Right renal cortex interstitium (tissue), 3 donors: ENCODE data around the gene IFIT2. TPM values are rescaled to one million over a fixed set of nuclear protein-coding genes. Genes with fewer than 3 reads are reported as not detected.
"Not testable (repeated sequence)": the region's sequence is repeated elsewhere in the genome, so short reads cannot be mapped to it uniquely, and the experiment has no call there.

Experiments used
- DNase-seq, 3 donors: peaks; one replicate each; pipeline ENCODE4 v3.0.0-alpha.2; 2013; ENCODE audit warnings: low read depth in 3 of 3, low spot score in 2 of 3
- polyA plus RNA-seq, 3 donors: library from polyadenylated mRNA; unstranded; fragments of 120-200 nt; gene quantifications; one replicate each; pipeline ENCODE4 v1.2.1, GENCODE V29; 2013; ENCODE audit not compliant: insufficient read length in 3 of 3

The IFIT2 gene, protein sequence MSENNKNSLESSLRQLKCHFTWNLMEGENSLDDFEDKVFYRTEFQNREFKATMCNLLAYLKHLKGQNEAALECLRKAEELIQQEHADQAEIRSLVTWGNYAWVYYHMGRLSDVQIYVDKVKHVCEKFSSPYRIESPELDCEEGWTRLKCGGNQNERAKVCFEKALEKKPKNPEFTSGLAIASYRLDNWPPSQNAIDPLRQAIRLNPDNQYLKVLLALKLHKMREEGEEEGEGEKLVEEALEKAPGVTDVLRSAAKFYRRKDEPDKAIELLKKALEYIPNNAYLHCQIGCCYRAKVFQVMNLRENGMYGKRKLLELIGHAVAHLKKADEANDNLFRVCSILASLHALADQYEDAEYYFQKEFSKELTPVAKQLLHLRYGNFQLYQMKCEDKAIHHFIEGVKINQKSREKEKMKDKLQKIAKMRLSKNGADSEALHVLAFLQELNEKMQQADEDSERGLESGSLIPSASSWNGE
- 10 to 100 TPM in 2 of 3 donors, 1 to 10 TPM in 1; 9.9 to 10.5 (median 10.4) TPM for polyA plus RNA-seq

DNA sequence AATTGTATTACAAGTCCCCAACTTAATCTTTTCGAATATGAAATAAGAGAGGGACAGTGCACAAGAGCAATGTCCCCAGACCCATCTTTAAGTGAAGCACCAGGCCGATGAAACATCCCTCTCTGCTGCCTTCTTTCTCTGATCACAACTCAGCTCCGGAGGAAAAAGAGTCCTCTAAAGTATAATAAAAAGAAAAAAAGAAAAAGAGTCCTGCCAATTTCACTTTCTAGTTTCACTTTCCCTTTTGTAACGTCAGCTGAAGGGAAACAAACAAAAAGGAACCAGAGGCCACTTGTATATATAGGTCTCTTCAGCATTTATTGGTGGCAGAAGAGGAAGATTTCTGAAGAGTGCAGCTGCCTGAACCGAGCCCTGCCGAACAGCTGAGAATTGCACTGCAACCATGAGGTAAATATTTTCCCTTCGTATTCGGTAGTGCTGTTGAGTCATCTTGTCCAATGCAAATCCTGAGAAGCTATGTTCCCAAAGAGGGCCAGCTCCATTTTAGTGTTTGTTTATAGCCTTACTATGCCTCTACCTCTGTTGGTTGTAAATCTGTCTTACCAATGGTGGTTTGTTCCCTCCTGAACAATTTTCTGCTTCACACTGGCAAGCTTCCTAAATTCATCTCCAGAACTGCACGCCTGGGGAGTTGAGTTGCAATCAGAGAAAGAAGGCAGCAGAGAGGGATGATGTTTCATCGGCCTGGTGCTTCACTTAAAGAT, at the start of gene IFIT2:
TSS of gene IFIT2 (plus strand) at position 326 of the 725 bp plus-strand sequence. CDS start at position 404, 78 bp downstream.
- DNase-seq, result peak; percentile 50 to 67 (median 59)

DNA sequence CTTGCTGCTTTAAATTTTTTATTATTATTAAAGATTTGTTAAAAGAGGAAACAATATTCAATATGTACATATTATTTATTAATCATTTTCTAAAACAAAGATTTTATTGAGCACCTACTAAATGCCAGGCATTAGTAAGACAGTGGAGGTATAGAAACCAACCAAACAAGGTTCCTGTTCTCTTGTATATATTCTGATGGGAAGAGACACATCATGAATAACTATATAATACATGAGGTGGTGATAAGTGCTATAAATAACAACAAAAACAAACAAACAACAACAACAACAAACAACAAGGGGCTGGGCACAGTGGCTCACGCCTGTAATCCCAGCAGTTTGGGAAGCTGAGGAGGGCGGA, 49.6 kb upstream of the IFIT2 start:
- no peak for DNase-seq

DNA sequence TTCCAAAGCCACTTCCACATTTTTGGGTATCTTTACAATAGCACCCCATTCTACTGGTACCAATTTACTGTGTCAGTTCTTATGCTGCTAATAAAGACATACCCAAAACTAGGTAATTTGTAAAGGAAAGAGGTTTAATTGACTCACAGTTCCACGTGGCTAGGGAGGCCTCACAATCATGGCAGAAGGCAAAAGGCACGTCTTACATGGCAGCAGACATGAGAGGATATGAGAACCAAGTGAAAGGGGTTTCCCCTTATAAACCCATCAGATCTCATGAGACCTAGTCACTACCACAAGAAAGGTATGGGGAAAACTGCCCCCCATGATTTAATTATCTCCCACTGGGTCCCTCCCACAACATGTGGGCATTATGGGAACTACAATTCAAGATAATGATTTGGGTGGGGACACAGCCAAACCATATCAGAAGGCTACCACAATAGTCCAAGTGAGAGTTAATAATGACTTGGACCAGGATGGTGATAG, 46.7 kb upstream of the IFIT2 start:
- DNase-seq, result not testable (repeated sequence)

DNA sequence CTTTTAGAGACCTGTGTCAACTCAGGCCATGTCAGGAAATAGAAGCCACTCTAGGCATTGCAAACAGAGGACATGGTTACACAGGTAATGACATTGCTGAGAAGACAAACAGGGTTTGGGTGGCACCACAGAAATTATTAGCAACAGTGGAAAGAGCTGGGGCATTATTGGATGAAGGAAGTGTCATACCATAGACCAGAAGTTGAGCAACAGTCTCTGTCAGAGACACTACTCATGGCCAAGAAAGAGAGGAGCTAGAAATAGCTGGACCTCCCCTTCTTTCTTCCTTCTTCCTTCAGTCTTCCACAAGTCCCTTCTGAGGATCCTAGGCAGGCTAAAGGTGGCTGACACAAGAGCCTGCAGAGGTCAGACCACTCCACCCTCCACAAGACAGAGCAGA, 46.1 kb upstream of the IFIT2 start:
- DNase-seq, result no peak

DNA sequence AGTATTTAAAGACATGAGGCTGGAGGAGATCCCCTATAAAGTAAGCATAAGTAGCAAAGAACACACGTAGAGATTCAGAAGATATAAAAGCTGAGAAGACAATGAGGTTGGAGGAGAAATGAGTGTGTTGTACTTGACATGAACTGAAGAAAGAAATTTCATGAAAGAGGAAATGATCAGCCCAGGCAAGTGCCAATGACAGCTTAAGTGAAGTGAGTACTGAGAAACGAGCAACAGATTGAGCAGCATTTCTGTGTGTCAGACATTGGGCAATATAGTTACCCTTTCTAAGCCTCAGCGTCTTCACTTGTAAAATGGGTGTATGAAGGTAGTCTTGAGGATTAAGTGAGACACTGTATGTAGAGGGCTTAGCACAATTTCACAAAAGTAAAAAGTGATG, 45.5 kb upstream of the IFIT2 start:
- no peak for DNase-seq

DNA sequence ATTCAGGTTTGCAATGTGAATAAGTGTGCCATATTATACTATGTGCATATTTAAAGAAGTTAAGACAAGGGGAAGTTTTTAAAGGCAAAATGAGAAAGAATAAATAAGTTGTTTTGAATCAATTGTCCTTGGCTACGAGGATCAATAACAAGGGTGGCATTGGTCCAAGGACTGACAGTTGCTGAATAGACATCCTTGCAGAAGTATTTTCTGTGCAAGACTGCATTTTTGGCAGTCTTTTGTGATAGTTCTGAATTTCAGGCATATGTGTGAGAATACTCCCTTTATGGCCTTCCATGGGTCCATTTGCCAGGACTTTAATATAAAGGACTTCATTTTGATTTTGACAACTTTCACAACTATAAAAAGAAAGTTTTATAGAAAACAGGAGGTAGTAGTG, 44.9 kb upstream of the IFIT2 start:
- DNase-seq, result no peak

DNA sequence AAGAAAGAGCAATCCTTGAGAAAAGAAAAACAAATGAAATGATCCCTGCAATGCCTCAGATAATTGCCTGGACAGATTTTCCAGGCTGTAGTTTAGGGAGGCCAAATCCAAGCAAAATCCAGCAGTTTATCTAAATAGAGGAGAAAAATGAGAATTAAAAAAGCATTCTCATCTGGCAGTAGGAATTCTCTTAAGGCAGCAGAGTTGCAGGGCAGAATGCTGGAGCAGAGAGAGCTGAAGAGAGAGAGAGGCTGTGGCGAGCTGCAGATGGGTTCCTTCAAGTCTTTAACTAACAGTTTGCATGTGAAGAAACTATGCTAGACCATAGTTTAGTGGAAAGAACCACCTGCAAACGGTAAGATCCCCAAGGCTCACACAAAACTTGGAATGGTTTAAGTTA, 44.3 kb upstream of the IFIT2 start:
- no peak for DNase-seq

DNA sequence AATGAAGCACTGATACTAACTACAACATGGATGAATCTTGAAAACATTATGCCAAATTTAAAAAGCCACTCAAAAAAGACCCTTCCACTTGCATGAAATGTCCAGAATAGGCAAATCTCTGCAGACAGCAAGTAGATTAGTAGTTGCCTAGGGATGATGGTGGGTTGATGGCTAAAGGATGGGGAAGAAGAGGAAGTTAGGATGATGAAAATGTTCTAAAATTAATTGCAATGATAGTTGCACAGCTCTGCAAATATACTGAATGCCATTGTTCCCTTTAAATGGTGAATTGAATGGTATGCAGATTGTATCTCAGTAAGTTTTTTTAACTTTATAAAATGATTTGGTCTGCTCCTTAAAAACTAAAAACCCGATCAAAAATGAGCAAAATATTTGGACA, 43.0 kb upstream of the IFIT2 start:
- no peak for DNase-seq

DNA sequence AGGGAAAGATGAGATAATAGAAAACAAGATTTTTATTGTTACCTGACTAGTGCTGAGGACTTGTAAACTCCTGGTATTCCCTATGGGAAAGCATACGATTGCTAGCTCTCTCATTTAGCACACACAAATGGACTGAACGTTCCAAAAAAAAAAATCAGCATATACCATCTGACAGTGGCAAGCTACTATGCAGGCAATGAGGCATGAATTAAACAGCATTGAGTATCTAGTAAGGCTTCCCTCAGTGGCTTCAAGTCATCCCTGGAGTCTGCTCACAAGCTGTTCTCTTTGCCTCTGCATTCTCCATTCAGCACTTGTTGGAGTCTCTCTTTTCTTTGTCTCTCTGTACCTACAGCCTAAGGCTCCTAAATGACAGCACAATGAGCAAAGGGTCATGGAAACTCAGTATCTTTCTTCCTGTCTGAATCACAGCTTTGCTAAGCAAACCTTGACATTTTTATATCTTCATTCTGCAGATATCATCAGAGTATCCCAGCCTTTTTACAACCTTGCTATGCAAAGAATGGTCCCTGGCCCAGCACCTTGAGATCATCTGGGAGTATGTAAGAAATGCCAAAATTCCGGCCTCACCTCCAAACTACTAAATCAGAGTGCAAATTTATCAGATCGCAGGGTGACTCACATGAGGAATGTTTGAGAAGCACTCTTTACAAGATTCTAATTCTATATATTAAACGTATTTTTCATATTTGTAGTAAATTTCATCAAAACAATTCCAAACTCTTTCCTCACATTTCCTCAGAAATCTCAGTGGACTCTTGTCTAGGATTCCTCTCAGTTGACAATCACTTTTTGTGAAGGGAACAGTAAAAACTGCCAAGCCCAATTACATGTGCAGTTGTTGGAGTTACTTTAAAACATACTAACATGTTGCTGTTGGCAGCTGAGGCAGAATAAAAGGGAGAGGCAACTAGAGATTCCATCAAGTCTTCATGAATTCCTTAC, 39.5 kb upstream of the IFIT2 start:
- DNase-seq, result no peak

DNA sequence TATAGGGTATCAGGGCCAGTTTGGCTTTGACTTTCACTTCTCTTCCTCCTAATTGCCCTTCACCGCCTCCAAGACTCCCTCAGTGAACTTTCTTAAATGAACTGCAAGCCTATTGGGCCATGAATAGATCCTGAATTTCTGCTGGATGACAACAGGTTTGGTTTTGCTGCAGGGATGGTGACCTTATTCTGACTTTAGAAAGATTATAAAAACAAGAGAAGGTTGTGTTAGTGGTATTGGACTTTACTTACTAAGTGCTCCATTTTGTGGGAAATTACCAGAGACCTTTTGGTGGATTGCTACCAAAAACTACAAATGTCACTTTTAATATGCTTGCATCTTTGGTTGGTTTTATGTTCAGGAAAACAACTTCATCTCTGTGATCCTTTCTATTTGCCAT, 38.8 kb upstream of the IFIT2 start:
- DNase-seq, result no peak

DNA sequence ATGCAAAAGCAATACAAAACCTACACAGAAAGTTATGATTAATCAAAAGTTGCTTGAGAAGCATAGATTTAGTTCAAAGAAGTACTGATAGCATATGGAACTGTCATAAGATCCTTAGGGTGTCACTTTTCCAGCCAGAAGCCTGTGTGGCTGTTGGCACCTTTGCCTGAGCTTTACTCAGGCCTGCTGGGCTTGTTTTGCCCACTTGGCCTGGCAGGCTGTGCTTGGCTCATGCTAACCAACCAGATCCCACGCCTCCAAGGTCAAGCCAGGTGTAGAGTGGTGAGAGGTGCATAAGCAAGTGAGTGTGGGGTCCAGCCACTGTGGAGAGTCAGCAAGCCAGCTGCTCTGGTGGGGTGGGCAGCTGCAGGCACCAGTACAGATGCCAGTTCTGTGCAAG, 38.3 kb upstream of the IFIT2 start:
- DNase-seq, result no peak

DNA sequence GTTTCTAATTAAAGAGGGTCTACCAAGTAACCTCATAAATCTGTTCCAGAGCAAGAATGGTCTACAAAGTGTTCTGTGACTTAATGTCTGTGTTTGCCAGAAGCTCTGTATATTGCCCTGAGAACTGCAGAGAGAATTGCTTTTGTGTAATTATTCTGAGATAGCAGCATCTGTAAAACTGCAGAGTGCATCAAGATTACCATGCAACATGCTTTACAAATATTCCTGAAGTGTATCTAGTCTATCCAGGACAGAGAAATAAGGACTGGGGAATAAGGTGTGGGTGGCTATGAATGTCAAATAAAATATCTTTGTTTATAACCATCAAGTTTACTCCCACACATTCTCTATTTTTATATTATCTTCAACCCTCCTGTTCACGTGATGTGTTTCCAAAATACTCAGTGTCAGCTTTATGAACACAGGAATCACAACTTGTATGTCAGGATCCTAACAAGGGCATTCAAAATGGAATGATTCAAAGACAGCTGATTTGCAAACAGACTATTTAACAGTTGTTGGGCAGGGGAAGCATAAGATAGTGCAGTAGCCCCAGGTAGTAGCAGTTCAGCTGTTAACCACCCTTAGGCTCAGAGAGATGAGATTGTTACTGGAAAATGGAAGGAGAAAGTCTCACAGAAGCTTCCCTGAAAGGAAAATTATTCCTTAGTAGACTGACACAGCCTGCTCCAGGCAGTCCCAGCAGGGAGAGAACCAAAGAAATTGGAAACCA, 35.0 kb upstream of the IFIT2 start:
- DNase-seq, result no peak

DNA sequence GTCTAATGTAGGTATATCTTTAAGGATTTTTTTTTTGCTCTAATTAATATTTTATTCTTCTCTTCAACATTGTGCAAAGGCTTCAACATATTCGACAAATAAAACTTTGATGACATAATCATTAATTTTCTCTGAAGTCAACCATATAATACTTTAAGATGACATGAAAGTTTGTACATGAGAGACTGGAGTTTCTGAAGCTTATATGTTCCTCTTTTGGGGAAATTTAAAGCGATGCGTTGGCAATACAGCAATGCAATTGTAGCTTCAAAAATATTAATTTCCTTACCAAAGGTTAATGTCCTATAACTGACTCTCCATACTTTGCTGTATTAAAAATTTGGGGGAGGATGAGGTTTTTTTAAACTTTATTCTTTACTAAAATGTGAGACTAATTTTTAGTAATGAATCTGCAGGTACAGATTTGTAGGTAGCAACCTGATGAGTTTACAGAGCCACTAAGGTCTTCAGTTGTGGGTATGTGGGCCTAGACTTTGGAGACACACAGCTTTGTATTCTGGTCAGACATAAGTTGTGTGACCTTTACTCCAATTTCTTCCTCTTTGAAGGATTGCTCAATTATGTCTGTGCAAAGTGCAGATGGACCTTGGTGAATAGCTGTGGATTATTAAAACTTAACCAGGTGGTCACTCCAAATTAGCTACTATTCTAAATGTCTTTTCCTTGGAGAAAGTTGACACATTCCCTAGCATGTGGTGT, 32.3 kb upstream of the IFIT2 start:
- DNase-seq, result no peak

DNA sequence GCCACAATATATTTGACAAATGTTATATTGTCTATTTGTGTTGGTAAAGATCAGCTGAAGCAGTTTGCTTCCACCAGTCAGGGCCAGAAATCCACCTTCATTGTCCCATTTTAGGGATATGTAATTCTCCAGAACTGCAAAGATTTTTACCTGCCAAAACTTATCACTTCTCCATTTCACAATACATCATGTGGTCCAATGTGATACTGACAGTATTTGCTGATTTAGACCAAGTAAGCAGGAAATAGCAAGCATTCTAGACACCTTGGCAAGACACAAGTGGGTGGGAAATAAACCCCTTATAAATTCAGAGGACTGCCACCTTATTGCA, 31.7 kb upstream of the IFIT2 start:
- DNase-seq, result no peak

DNA sequence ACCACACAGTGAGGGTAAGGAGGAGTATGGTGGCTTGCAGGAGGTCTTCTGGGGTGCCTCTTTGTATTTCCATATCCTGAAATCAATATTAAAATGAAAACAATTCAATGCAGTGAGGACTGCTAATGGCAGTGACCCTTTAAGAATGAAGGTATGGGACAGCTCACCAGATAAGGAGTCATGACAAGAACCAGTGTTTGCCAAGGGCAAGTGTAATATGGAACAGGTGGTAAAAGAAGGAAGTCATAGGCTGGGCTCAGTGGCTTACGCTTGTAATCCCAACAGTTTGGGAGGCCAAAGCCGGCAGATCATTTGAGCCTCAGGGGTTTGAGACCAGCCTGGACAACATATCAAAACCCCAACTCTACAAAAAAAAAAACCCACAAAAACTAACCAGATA, 30.3 kb upstream of the IFIT2 start:
- DNase-seq, result no peak

DNA sequence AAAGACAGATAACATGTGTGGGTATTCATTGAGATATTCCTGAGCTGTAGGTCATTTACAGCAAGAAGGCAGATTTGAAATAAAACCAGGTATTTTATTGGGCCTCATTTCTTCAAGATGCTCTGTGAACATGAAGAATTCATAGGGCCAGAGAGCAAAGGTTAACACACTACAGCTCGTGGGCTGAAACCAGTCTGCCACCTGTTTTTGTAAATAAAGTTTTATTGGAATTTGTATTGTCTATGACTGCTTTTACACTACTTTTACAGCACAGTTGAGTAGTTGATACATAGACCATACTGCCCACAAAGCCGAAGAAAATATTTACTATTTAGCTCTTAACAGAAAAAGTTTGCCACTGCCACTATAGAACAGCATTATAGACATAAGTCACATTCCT, 28.2 kb upstream of the IFIT2 start:
- no peak for DNase-seq

DNA sequence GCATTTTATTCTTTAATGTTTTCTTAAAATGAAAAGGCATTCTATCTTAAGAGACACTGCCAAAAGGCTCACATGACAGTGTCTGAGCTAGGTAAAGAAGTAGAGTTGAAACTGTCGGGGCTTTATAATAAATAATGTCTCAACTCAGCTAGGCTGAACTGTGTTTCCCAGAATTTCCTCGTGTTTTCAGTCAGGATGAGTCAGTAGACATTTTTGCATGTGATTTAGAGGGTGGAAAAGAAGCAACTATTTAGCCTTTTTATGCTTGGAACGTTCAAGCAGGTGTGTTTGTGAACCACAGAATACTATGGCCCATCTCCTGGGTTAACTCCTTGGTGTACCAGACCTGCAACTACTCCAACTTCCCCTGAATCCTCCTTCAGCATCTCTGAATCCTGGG, 26.9 kb upstream of the IFIT2 start:
- DNase-seq, result no peak

DNA sequence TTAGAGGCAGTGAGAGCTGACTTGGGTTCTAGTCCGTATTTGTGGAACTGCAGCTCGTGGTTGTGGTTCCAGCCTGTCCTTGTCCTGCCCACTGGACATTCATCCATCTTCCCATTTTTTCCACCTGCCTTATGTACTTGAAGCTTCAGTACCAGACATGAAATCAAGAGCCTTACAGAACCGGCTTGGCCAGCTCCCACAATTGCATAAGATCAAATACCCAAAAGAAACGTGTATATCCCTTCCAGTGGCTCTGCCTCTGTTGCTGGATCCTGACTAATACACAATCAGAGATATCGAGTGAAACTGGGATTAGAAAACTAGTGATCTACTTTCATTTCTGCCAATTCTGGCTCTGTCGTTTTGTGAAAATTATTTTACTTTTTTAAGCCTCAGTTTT, 26.5 kb upstream of the IFIT2 start:
- DNase-seq, result no peak

DNA sequence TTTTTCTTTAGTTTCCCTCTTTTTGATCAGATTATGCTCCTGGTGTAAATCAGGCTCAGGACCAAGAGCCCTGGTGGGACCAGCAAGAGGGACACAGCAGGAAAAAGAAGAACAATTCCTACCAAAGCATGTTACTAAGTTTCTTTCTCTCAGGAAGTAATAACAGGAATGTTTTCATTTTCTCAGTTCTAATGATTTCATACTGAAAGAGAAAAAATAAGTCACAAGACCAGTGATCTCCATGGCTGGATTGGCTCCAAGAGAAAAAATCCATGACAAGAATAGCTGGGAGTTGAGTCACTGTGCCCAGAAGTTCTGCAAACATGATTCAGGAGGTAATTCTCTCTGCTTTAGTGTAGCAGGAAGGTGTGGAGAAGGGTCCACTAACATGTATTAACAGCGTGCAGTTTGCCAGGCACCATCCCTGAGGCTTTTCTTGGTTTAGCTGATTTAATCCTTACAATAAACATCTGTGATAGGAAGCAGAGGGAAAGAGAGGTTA, 23.8 kb upstream of the IFIT2 start:
- peak in 1 of 3 donors; percentile 27 for DNase-seq
